Motor neuron (in vitro differentiated cells): ENCODE data around the gene PRKCB. TPM values are rescaled to one million over a fixed set of nuclear protein-coding genes. Genes with fewer than 3 reads are reported as not detected.
A peak's percentile ranks its signal among the peaks of the same experiment; 100 is the strongest.

Experiments used
- ATAC-seq, 8 experiments: fragments of 200-7000 bp; cut with Tn5 transposase; replicated peaks in 6 of 8; 2 replicates each; pipeline ENCODE4 v1.8.0; 2021; ENCODE audit warnings: mild to moderate bottlenecking in 8 of 8, moderate library complexity in 8 of 8
- H3K27ac ChIP-seq, 2 donors: fragments of 250-450 bp; sonication (Bioruptor Pico); 2 replicates each; pipeline ENCODE4 v1.9.0; 2021; ENCODE audit warnings: antibody characterized with exemption in 2 of 2, mild to moderate bottlenecking in 2 of 2, moderate library complexity in 1 of 2
- H3K4me1 ChIP-seq, 2 donors: fragments of 250-450 bp; sonication (Bioruptor Pico); replicated peaks in 1 of 2; 2 replicates each; pipeline ENCODE4 v1.6.1; 2021; ENCODE audit warnings: antibody characterized with exemption in 2 of 2, mild to moderate bottlenecking in 2 of 2, moderate library complexity in 1 of 2
- H3K4me3 ChIP-seq, 5 donors: fragments of 250-450 bp; sonication (Bioruptor Pico); 2 replicates each; pipeline ENCODE4 v1.9.0; 2021; ENCODE audit warnings: antibody characterized with exemption in 5 of 5, mild to moderate bottlenecking in 5 of 5, moderate library complexity in 4 of 5
- WGBS, 10 experiments: fragments of 450-650 bp; shearing (Covaris generic); methylation state at CpG; one replicate each; pipeline ENCODE4 v1.0.0; 2022; 5-methylcytosine and 5-hydroxymethylcytosine counted together
- in situ Hi-C, 9 experiments: fragments of 400-800 bp; cut with MboI; loops; one replicate each; pipeline ENCODE4 v1.15.0; 2021; ENCODE audit warnings: low sequenced_read_pairs in 9 of 9, low pct_unique_long_range_greater_than_20kb in 2 of 9; ENCODE audit not compliant: unreplicated experiment in 9 of 9
- total RNA-seq, 8 experiments: library from RNA; unstranded; fragments of 300-600 nt; gene quantifications; 2 replicates each; pipeline versions ENCODE4 v1.2.3 to v1.2.4, GENCODE V29; 2022

Gene PRKCB
- total RNA-seq, 8 experiments from 2014 or later, result 0.10 to 21.0 (median 4.8) TPM

- Histone ChIP-seq H3K4me1 (peaks cover 0 to 4% of the 10 kb centered on the region in 2 donors), H3K4me3 (no peak overlapping the region), H3K27ac (no peak overlapping the region)
- ATAC-seq, result no peak
- in situ Hi-C loops, result no loop called here
- WGBS, 10 experiments, result 0 to 87% (median 60%) methylated on average over 1 to 4 of the region's 4 CpGs; no CpG with 5 or more reads in 3 of the 10 experiments
These were observed 123.9 kb downstream of the PRKCB start for GRCh38 chr16:23959752-23960072.

GRCh38 chr16:23960081-23960885 lies 124.5 kb downstream of the PRKCB start:
- WGBS, 10 experiments, result 0 to 83% (median 60%) methylated on average over 2 to 5 of the region's 5 CpGs
- H3K4me3 ChIP-seq, result no peak overlapping the region
- no peak overlapping the region for H3K27ac ChIP-seq
- peaks cover 0 to 4% of the 10 kb centered on the region in 2 donors for H3K4me1 ChIP-seq
- in situ Hi-C loops, result no loop called here
- no peak for ATAC-seq

- no peak overlapping the region for H3K4me3 ChIP-seq
- in situ Hi-C loops, result no loop called here
- ATAC-seq, result no peak
- H3K27ac ChIP-seq, result no peak overlapping the region
- WGBS, 10 experiments, result 0 to 82% (median 47%) methylated on average over 1 to 4 of the region's 5 CpGs; no CpG with 5 or more reads in 4 of the 10 experiments
- peaks cover 0 to 6% of the 10 kb centered on the region in 2 donors for H3K4me1 ChIP-seq
These were observed 126.2 kb downstream of the PRKCB start for GRCh38 chr16:23962001-23962400.

- Histone ChIP-seq H3K27ac (no peak overlapping the region), H3K4me3 (no peak overlapping the region), H3K4me1 (peaks cover 0 to 8% of the 10 kb centered on the region in 2 donors)
- 0 to 100% (median 60%) methylated on average over 1 to 3 of the region's 3 CpGs; no CpG with 5 or more reads in 3 of the 10 experiments for WGBS, 10 experiments
- in situ Hi-C loops, result no loop called here
- ATAC-seq, result no peak
These were observed 128.4 kb downstream of the PRKCB start for GRCh38 chr16:23964136-23964535.

GRCh38 chr16:23965137-23965733 lies 129.5 kb downstream of the PRKCB start:
- WGBS, 10 experiments, result 17 to 100% (median 90%) methylated on average over 2 to 5 of the region's 6 CpGs; no CpG with 5 or more reads in 1 of the 10 experiments
- in situ Hi-C loops, result no loop called here
- H3K4me1 ChIP-seq, result peaks cover 0 to 8% of the 10 kb centered on the region in 2 donors
- H3K4me3 ChIP-seq, result no peak overlapping the region
- ATAC-seq, result no peak
- H3K27ac ChIP-seq, result no peak overlapping the region

GRCh38 chr16:23966597-23967394 lies 131.0 kb downstream of the PRKCB start:
- ATAC-seq, result peak in 5 of 8 experiments; percentile 58 to 96 (median 83)
- in situ Hi-C loops, result no loop called here
- Histone ChIP-seq H3K4me3 (no peak overlapping the region), H3K27ac (no peak overlapping the region), H3K4me1 (peaks cover 0 to 8% of the 10 kb centered on the region in 2 donors)
- 0 to 60% (median 18%) methylated on average over 1 to 7 of the region's 10 CpGs for WGBS, 10 experiments

- H3K4me3 ChIP-seq, result no peak overlapping the region
- ATAC-seq, result no peak
- H3K27ac ChIP-seq, result no peak overlapping the region
- H3K4me1 ChIP-seq, result peaks cover 0 to 8% of the 10 kb centered on the region in 2 donors
- 13 to 86% (median 72%) methylated on average over 1 to 6 of the region's 6 CpGs; no CpG with 5 or more reads in 2 of the 10 experiments for WGBS, 10 experiments
- in situ Hi-C loops, result no loop called here
These were observed 132.0 kb downstream of the PRKCB start for GRCh38 chr16:23967775-23968174.

GRCh38 chr16:23968176-23968575 lies 132.4 kb downstream of the PRKCB start:
- WGBS, 10 experiments, result 27 to 100% (median 67%) methylated on average over 1 to 5 of the region's 6 CpGs; no CpG with 5 or more reads in 2 of the 10 experiments
- Histone ChIP-seq H3K27ac (no peak overlapping the region), H3K4me1 (peaks cover 0 to 8% of the 10 kb centered on the region in 2 donors), H3K4me3 (no peak overlapping the region)
- no peak for ATAC-seq
- in situ Hi-C loops, result no loop called here

- H3K4me1 ChIP-seq, result peaks cover 0 to 8% of the 10 kb centered on the region in 2 donors
- no peak overlapping the region for H3K4me3 ChIP-seq
- H3K27ac ChIP-seq, result no peak overlapping the region
- in situ Hi-C loops, result no loop called here
- no peak for ATAC-seq
- 0 to 100% (median 50%) methylated on average over 1 to 4 of the region's 6 CpGs for WGBS, 10 experiments
These were observed 133.9 kb downstream of the PRKCB start for GRCh38 chr16:23969468-23970297.

GRCh38 chr16:23974223-23974622 lies 138.4 kb downstream of the PRKCB start:
- in situ Hi-C loops, result no loop called here
- ATAC-seq, result peak in 2 of 8 experiments; percentile 36 to 80
- H3K27ac ChIP-seq, result no peak overlapping the region
- H3K4me3 ChIP-seq, result no peak overlapping the region
- 0 to 40% (median 7%) methylated on average over 1 to 4 of the region's 4 CpGs; no CpG with 5 or more reads in 3 of the 10 experiments for WGBS, 10 experiments
- peaks cover 0 to 3% of the 10 kb centered on the region in 2 donors for H3K4me1 ChIP-seq

GRCh38 chr16:23975293-23975692 lies 139.5 kb downstream of the PRKCB start:
- in situ Hi-C loops, result no loop called here
- no peak overlapping the region for H3K4me3 ChIP-seq
- H3K27ac ChIP-seq, result no peak overlapping the region
- ATAC-seq, result no peak
- 0 to 100% (median 88%) methylated on average over 1 to 5 of the region's 5 CpGs; no CpG with 5 or more reads in 3 of the 10 experiments for WGBS, 10 experiments
- H3K4me1 ChIP-seq, result no peaks in the 10 kb centered on the region

- in situ Hi-C loops, result no loop called here
- H3K4me1 ChIP-seq, result no peaks in the 10 kb centered on the region
- WGBS, 10 experiments, result 0 to 100% (median 80%) methylated on average over 2 to 5 of the region's 5 CpGs; no CpG with 5 or more reads in 2 of the 10 experiments
- H3K4me3 ChIP-seq, result no peak overlapping the region
- no peak for ATAC-seq
- H3K27ac ChIP-seq, result no peak overlapping the region
These were observed 140.3 kb downstream of the PRKCB start for GRCh38 chr16:23976091-23976490.
